Upper lobe of left lung (tissue), 6 donors: ENCODE data around the gene SLC10A6. TPM values are rescaled to one million over a fixed set of nuclear protein-coding genes. Genes with fewer than 3 reads are reported as not detected.

ENCODE experiments used
- ATAC-seq, 2 donors: fragments of 200-7000 bp; cut with Tn5 transposase; one replicate each; pipeline ENCODE4 v1.9.1; 2022; ENCODE audit warnings: mild to moderate bottlenecking in 2 of 2, moderate library complexity in 2 of 2; ENCODE audit not compliant: low FRiP score in 2 of 2
- DNase-seq, 2 donors: peaks; one replicate each; pipeline ENCODE4 v3.0.0-alpha.2; 2019 to 2020
- H3K27ac ChIP-seq, 4 donors: fragments of 200-600 bp; sonication (generic); one replicate each; pipeline ENCODE4 v1.5.1; 2016 to 2019
- H3K27me3 ChIP-seq, 4 donors: fragments of 200-600 bp; sonication (generic); one replicate each; pipeline ENCODE4 v1.5.1; 2017 to 2019
- H3K36me3 ChIP-seq, 4 donors: fragments of 200-600 bp; sonication (generic); one replicate each; pipeline ENCODE4 v1.5.1; 2016 to 2019
- H3K4me1 ChIP-seq, 4 donors: fragments of 200-600 bp; sonication (generic); one replicate each; pipeline ENCODE4 v1.5.1; 2018 to 2019
- H3K4me3 ChIP-seq, 4 donors: fragments of 200-600 bp; sonication (generic); one replicate each; pipeline ENCODE4 v1.5.1; 2017 to 2019; ENCODE audit warnings: mild to moderate bottlenecking in 2 of 4, moderate library complexity in 1 of 4
- H3K9me3 ChIP-seq, 4 donors: fragments of 200-600 bp; sonication (generic); one replicate each; pipeline ENCODE4 v1.5.1; 2018 to 2019
- CTCF ChIP-seq, 6 experiments: fragments of 450-650 bp in 4 of 6; fragments of 200-600 bp in 2 of 6; sonication (generic) in 2 of 6; IDR thresholded peaks; one replicate each; pipeline ENCODE4 v1.5.1; 2016 to 2019; ENCODE audit warnings: antibody characterized with exemption in 6 of 6
- EP300 ChIP-seq, 4 donors: sonication (generic); formaldehyde crosslinking; IDR thresholded peaks; one replicate each; pipeline ENCODE4 v1.5.1; 2017; ENCODE audit warnings: antibody characterized with exemption in 4 of 4, control low read depth in 2 of 4
- POLR2A ChIP-seq, 4 donors: fragments of 450-650 bp; IDR thresholded peaks; one replicate each; pipeline ENCODE4 v1.5.1; 2016 to 2017; ENCODE audit warnings: antibody characterized with exemption in 4 of 4, mild to moderate bottlenecking in 2 of 4
- POLR2AphosphoS5 ChIP-seq, 2 donors: sonication (generic); formaldehyde crosslinking; IDR thresholded peaks; one replicate each; pipeline ENCODE4 v1.5.1; 2017; ENCODE audit warnings: antibody characterized with exemption in 2 of 2
- WGBS, 2 donors: methylation state at CpG; one replicate each; pipeline ENCODE4 v1.1.5; 2017 to 2018; 5-methylcytosine and 5-hydroxymethylcytosine counted together
- total RNA-seq, 6 donors: library from RNA; depleted of rRNA in 4 of 6; stranded (reverse); fragments of >200 nt in 4 of 6; gene quantifications; one replicate each; pipeline versions ENCODE4 v1.1.0 to v1.2.1, GENCODE V29; 2016 to 2021
- donor health status: DM: no; HTN: no; CAD: no; lungs with moderate emphysema.
- donor health status: DM: no; HTN: yes; CAD: no; lungs with severe emphysema.

The SLC10A6 gene
- total RNA-seq, 6 donors from 2014 or later = 0.27 to 3.4 (median 0.76) TPM; not detected in 1

GRCh38 chr4:86894455-86894854 lies 45.3 kb upstream of the SLC10A6 start:
- ATAC-seq (no peak), DNase-seq (no peak)
- Histone ChIP-seq H3K27ac (no peak overlapping the region), H3K9me3 (no peaks in the 10 kb centered on the region), H3K36me3 (no peaks in the 10 kb centered on the region), H3K4me1 (peaks cover 0 to 24% (median 10%) of the 10 kb centered on the region in 4 donors), H3K27me3 (no peaks in the 10 kb centered on the region), H3K4me3 (no peak overlapping the region)
- TF ChIP-seq POLR2AphosphoS5 (IDR thresholded peaks at IDR 0.05) = no peak
- peak in 1 of 4 donors; percentile 12 for TF ChIP-seq EP300 (IDR thresholded peaks at IDR 0.05)
- TF ChIP-seq CTCF (IDR thresholded peaks at IDR 0.05) = no peak
- TF ChIP-seq POLR2A (IDR thresholded peaks at IDR 0.05) = no peak

- H3K36me3 ChIP-seq = no peaks in the 10 kb centered on the region
- H3K9me3 ChIP-seq = no peaks in the 10 kb centered on the region
- no peaks in the 10 kb centered on the region for H3K27me3 ChIP-seq
- DNase-seq = peak in 1 of 2 donors; percentile 67
- ATAC-seq = no peak
- H3K4me1 ChIP-seq = peaks cover 0 to 24% (median 10%) of the 10 kb centered on the region in 4 donors
- peak overlapping the region in 2 of 4 donors; percentile 86 to 90 for H3K27ac ChIP-seq
- 84 to 90% methylated on average over 19 of the region's 19 CpGs for WGBS, 2 donors
- TF ChIP-seq POLR2A (IDR thresholded peaks at IDR 0.05) = no peak
- TF ChIP-seq EP300 (IDR thresholded peaks at IDR 0.05) = no peak
- TF ChIP-seq POLR2AphosphoS5 (IDR thresholded peaks at IDR 0.05) = no peak
- no peak for TF ChIP-seq CTCF (IDR thresholded peaks at IDR 0.05)
- peak overlapping the region in 1 of 4 donors; percentile 62 for H3K4me3 ChIP-seq
Measured at GRCh38 chr4:86893136-86893535, 44.0 kb upstream of the SLC10A6 start.

- Histone ChIP-seq H3K36me3 (no peaks in the 10 kb centered on the region), H3K27ac (peak overlapping the region; percentile 84 to 90 (median 88)), H3K4me1 (peaks cover 0 to 24% (median 10%) of the 10 kb centered on the region in 4 donors), H3K9me3 (no peaks in the 10 kb centered on the region), H3K27me3 (no peaks in the 10 kb centered on the region), H3K4me3 (peak overlapping the region; percentile 62 to 86 (median 80))
- TF ChIP-seq POLR2A (IDR thresholded peaks at IDR 0.05) (no peak), POLR2AphosphoS5 (IDR thresholded peaks at IDR 0.05) (no peak), EP300 (IDR thresholded peaks at IDR 0.05) (no peak), CTCF (IDR thresholded peaks at IDR 0.05) (no peak)
- ATAC-seq = no peak
- WGBS, 2 donors = 5 to 11% methylated on average over 10 to 13 of the region's 13 CpGs
- DNase-seq = no peak
Measured at GRCh38 chr4:86892636-86892960, 43.4 kb upstream of the SLC10A6 start.

- WGBS, 2 donors = 2 to 3% methylated on average over 22 to 46 of the region's 84 CpGs
- ATAC-seq (peak; percentile 85 to 95), DNase-seq (peak; percentile 84 to 93)
- no peaks in the 10 kb centered on the region for H3K27me3 ChIP-seq
- H3K9me3 ChIP-seq = no peaks in the 10 kb centered on the region
- peaks cover 0 to 24% (median 10%) of the 10 kb centered on the region in 4 donors for H3K4me1 ChIP-seq
- H3K27ac ChIP-seq = peak within 1 kb of the TSS; percentile 84 to 90 (median 88)
- H3K4me3 ChIP-seq = peak within 1 kb of the TSS; percentile 62 to 86 (median 80)
- TF ChIP-seq POLR2A (IDR thresholded peaks at IDR 0.05) (peak in 3 of 4 donors; percentile 29 to 54 (median 48)), CTCF (IDR thresholded peaks at IDR 0.05) (no peak)
- H3K36me3 ChIP-seq = no peaks in the 10 kb centered on the region
Measured at GRCh38 chr4:86891762-86892635, 42.8 kb upstream of the SLC10A6 start, which contains the start of gene C4orf36. Gene C4orf36, minus strand, starts transcription at chr4:86892422. Its CDS starts 902 bp downstream, at chr4:86891520.
